HCT116 (cell line): ENCODE measurements around the gene MAP2K5. TPM values are rescaled to one million over a fixed set of nuclear protein-coding genes. Genes with fewer than 3 reads are reported as not detected.

ENCODE experiments used
- ATAC-seq: fragments of 200-7000 bp; cut with Tn5 transposase; 2 replicates; pipeline ENCODE4 v1.9.1; 2020; ENCODE audit warnings: mild to moderate bottlenecking, moderate library complexity
- BruUV-seq: library from RNA; stranded (reverse); fragments of 400-500 nt; replicated peaks from 2 replicates; lab custom pipeline; 2021; lab: Mats Ljungman, UMichigan
- CTCF ChIA-PET: fragments of 300-600 bp; sonication (Branson Sonifier 250); formaldehyde crosslinking; loops from one replicate; lab custom pipeline; 2021; ENCODE audit warnings: antibody characterized with exemption; lab: Charles Lee
- POLR2A ChIA-PET: fragments of 300-600, 350-600 bp; sonication (Branson Sonifier 250); formaldehyde crosslinking; loops from one replicate; lab custom pipeline; 2021; ENCODE audit warnings: antibody characterized with exemption; lab: Charles Lee
- RAD21 ChIA-PET, 2 experiments: fragments of 300-600 bp; sonication (Branson Sonifier 250); formaldehyde crosslinking; loops; one replicate each; lab custom pipeline; 2023; ENCODE audit warnings: low total read pairs in 2 of 2; ENCODE audit not compliant: uncharacterized antibody in 2 of 2, unreplicated experiment in 2 of 2, low non-redundant PET in 1 of 2; lab: Charles Lee
- DNase-seq: peaks from one replicate; pipeline ENCODE4 v3.0.0-alpha.2; 2010; ENCODE audit warnings: low read depth, low spot score
- H2AFZ ChIP-seq: fragments of 200-600 bp; shearing (Covaris generic), sonication (generic); 2 replicates; pipeline ENCODE4 v1.6.1; 2017; ENCODE audit warnings: low read depth, mixed run types, mixed read lengths, antibody characterized with exemption, low read length; ENCODE audit not compliant: poor library complexity, severe bottlenecking
- H3K27ac ChIP-seq: 2 replicates; pipeline ENCODE4 v1.5.1; 2012; ENCODE audit warnings: low read depth, low read length
- H3K27me3 ChIP-seq: fragments of 200-600 bp; sonication (generic); 2 replicates; pipeline ENCODE4 v1.6.1; 2016; ENCODE audit warnings: mixed run types, low read length, mixed read lengths; ENCODE audit not compliant: insufficient read depth
- H3K36me3 ChIP-seq, 2 experiments: fragments of 200-500 bp in 1 of 2; fragments of 200-600 bp in 1 of 2; sonication (Bioruptor generic) in 1 of 2; sonication (generic) in 1 of 2; 2 replicates each; pipeline versions ENCODE4 v1.5.1 to v1.6.1; 2014 to 2016; ENCODE audit warnings: low read length in 2 of 2, inconsistent platforms in 1 of 2, mixed read lengths in 1 of 2, mixed run types in 1 of 2; ENCODE audit not compliant: insufficient read depth in 2 of 2, control insufficient read depth in 1 of 2
- H3K4me1 ChIP-seq, 2 experiments: fragments of 200-600 bp in 1 of 2; sonication (generic) in 1 of 2; 2 replicates each; pipeline versions ENCODE4 v1.5.1 to v1.6.1; 2012 to 2017; ENCODE audit warnings: low read length in 2 of 2, inconsistent platforms in 1 of 2, mild to moderate bottlenecking in 1 of 2, mixed read lengths in 1 of 2, mixed run types in 1 of 2, moderate library complexity in 1 of 2; ENCODE audit not compliant: insufficient read depth in 2 of 2, control insufficient read depth in 1 of 2
- H3K4me2 ChIP-seq: fragments of 200-600 bp; sonication (generic); 2 replicates; pipeline ENCODE4 v1.6.1; 2017; ENCODE audit warnings: mixed run types, low read length, mixed read lengths
- H3K4me3 ChIP-seq, 2 experiments: fragments of 200-600 bp in 1 of 2; sonication (generic) in 1 of 2; replicated peaks in 1 of 2; 2 replicates each; pipeline ENCODE4 v1.5.1; 2011 to 2016; ENCODE audit warnings: low read length in 2 of 2, control low read depth in 1 of 2, low read depth in 1 of 2, mild to moderate bottlenecking in 1 of 2, mixed read lengths in 1 of 2, mixed run types in 1 of 2
- H3K79me2 ChIP-seq: fragments of 200-600 bp; sonication (generic); 2 replicates; pipeline ENCODE4 v1.6.1; 2017; ENCODE audit warnings: mild to moderate bottlenecking, mixed run types, low read length, moderate library complexity, mixed read lengths; ENCODE audit not compliant: insufficient read depth
- H3K9ac ChIP-seq: fragments of 200-600 bp; sonication (generic); 2 replicates; pipeline ENCODE4 v1.6.1; 2016; ENCODE audit warnings: low read length, mixed read lengths
- H3K9me2 ChIP-seq: fragments of 200-600 bp; sonication (generic), shearing (Covaris generic); 2 replicates; pipeline ENCODE4 v1.6.1; 2017; ENCODE audit warnings: mixed run types, mild to moderate bottlenecking, moderate library complexity; ENCODE audit not compliant: insufficient read depth
- H3K9me3 ChIP-seq, 2 experiments: fragments of 200-500 bp in 1 of 2; fragments of 200-600 bp in 1 of 2; sonication (Bioruptor generic) in 1 of 2; sonication (generic) in 1 of 2; 2 replicates each; pipeline ENCODE4 v1.6.1; 2014 to 2017; ENCODE audit warnings: low read length in 2 of 2, mixed read lengths in 2 of 2, inconsistent platforms in 1 of 2, low read depth in 1 of 2, mild to moderate bottlenecking in 1 of 2, mixed run types in 1 of 2, moderate library complexity in 1 of 2; ENCODE audit not compliant: control insufficient read depth in 1 of 2, insufficient read depth in 1 of 2
- H4K20me1 ChIP-seq: fragments of 200-600 bp; sonication (generic), shearing (Covaris generic); 2 replicates; pipeline ENCODE4 v1.6.1; 2017; ENCODE audit warnings: mixed run types, mild to moderate bottlenecking, moderate library complexity; ENCODE audit not compliant: insufficient read depth
- ATF3 ChIP-seq: IDR thresholded peaks from 2 replicates; pipeline ENCODE4 v1.6.1; 2012
- EGR1 ChIP-seq: IDR thresholded peaks from 2 replicates; pipeline ENCODE4 v1.6.1; 2012; ENCODE audit warnings: low read depth
- EZH2 ChIP-seq: fragments of 200-600 bp; sonication (generic); IDR thresholded peaks from 2 replicates; pipeline ENCODE4 v1.6.1; 2017; ENCODE audit warnings: antibody characterized with exemption, mixed run types
- EZH2phosphoT487 ChIP-seq: fragments of 200-600 bp; IDR thresholded peaks from 2 replicates; pipeline ENCODE4 v1.6.1; 2018; ENCODE audit warnings: antibody characterized with exemption, borderline replicate concordance
- JUND ChIP-seq: IDR thresholded peaks from 2 replicates; pipeline ENCODE4 v1.6.1; 2012
- RAD21 ChIP-seq: IDR thresholded peaks from 2 replicates; pipeline ENCODE4 v1.6.1; 2012; ENCODE audit warnings: low read depth, mild to moderate bottlenecking
- REST ChIP-seq: IDR thresholded peaks from 2 replicates; pipeline ENCODE4 v1.6.1; 2012; ENCODE audit warnings: low read depth
- SP1 ChIP-seq: IDR thresholded peaks from 2 replicates; pipeline ENCODE4 v1.6.1; 2012; ENCODE audit warnings: low read depth
- SRF ChIP-seq: IDR thresholded peaks from 2 replicates; pipeline ENCODE4 v1.6.1; 2012; ENCODE audit warnings: low read depth
- TCF7L2 ChIP-seq: IDR thresholded peaks from 2 replicates; pipeline ENCODE4 v1.7.0; 2011; ENCODE audit warnings: borderline replicate concordance, inconsistent platforms; ENCODE audit not compliant: insufficient read depth, insufficient read length; ENCODE audit errors: extremely low read depth
- YY1 ChIP-seq: IDR thresholded peaks from 2 replicates; pipeline ENCODE4 v1.6.1; 2011; ENCODE audit warnings: low read length, low read depth, moderate library complexity, mild to moderate bottlenecking; ENCODE audit not compliant: insufficient replicate concordance; ENCODE audit errors: extremely low read depth
- ZFX ChIP-seq: fragments of 450-650 bp; IDR thresholded peaks from 2 replicates; pipeline ENCODE4 v1.6.1; 2017
- ZNF274 ChIP-seq: fragments of 200-500 bp; sonication (Bioruptor generic); IDR thresholded peaks from 2 replicates; pipeline ENCODE4 v1.6.1; 2014; ENCODE audit warnings: mild to moderate bottlenecking, low read depth, low read length, inconsistent platforms
- intact Hi-C: fragments of 100-400 bp; cut with micrococcal nuclease; formaldehyde crosslinking; loops from 2 replicates; pipeline ENCODE4 v1.10.0; 2022
- total RNA-seq: library from RNA; stranded (reverse); gene quantifications from one replicate; pipeline ENCODE4 v1.2.1, GENCODE V29; 2021; ENCODE audit not compliant: unreplicated experiment
- TF ChIP-seq, protein P1 (sequence below): IDR thresholded peaks from 2 replicates; pipeline ENCODE4 v1.6.1; 2012
- TF ChIP-seq, protein P2 (sequence below): IDR thresholded peaks from 2 replicates; pipeline ENCODE4 v1.6.1; 2011; ENCODE audit warnings: mild to moderate bottlenecking, low read length, moderate library complexity; ENCODE audit not compliant: insufficient replicate concordance; ENCODE audit errors: extremely low read depth

Gene MAP2K5
- total RNA-seq, 1 experiment from 2014 or later, result 15.6 TPM

GRCh38 chr15:67717776-67718175 lies 175.3 kb downstream of the MAP2K5 start:
- Histone ChIP-seq H3K27me3 (no peaks in the 10 kb centered on the region), H3K9me2 (no peaks in the 10 kb centered on the region), H3K4me3 (no peak overlapping the region), H4K20me1 (no peaks in the 10 kb centered on the region), H3K36me3 (no peaks in the 10 kb centered on the region), H3K9me3 (no peaks in the 10 kb centered on the region), H3K79me2 (no peaks in the 10 kb centered on the region), H3K9ac (no peak overlapping the region), H3K4me1 (no peaks in the 10 kb centered on the region), H3K27ac (no peak overlapping the region), H2AFZ (no peak overlapping the region), H3K4me2 (no peak overlapping the region)
- intact Hi-C loops, result no loop called here
- POLR2A ChIA-PET, result no interaction called here
- no peak for TF ChIP-seq YY1
- no peak for TF ChIP-seq EGR1
- TF ChIP-seq ZFX, result no peak
- TF ChIP-seq, protein P1, sequence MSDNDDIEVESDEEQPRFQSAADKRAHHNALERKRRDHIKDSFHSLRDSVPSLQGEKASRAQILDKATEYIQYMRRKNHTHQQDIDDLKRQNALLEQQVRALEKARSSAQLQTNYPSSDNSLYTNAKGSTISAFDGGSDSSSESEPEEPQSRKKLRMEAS, result no peak
- no peak for TF ChIP-seq SP1
- no peak for TF ChIP-seq ATF3
- no peak for TF ChIP-seq EZH2
- no peak for TF ChIP-seq ZNF274
- TF ChIP-seq TCF7L2, result no peak
- TF ChIP-seq JUND, result no peak
- TF ChIP-seq, protein P2, sequence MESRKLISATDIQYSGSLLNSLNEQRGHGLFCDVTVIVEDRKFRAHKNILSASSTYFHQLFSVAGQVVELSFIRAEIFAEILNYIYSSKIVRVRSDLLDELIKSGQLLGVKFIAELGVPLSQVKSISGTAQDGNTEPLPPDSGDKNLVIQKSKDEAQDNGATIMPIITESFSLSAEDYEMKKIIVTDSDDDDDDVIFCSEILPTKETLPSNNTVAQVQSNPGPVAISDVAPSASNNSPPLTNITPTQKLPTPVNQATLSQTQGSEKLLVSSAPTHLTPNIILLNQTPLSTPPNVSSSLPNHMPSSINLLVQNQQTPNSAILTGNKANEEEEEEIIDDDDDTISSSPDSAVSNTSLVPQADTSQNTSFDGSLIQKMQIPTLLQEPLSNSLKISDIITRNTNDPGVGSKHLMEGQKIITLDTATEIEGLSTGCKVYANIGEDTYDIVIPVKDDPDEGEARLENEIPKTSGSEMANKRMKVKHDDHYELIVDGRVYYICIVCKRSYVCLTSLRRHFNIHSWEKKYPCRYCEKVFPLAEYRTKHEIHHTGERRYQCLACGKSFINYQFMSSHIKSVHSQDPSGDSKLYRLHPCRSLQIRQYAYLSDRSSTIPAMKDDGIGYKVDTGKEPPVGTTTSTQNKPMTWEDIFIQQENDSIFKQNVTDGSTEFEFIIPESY, result no peak
- no peak for TF ChIP-seq RAD21
- no peak for TF ChIP-seq EZH2phosphoT487
- TF ChIP-seq SRF, result no peak
- TF ChIP-seq REST, result no peak
- ATAC-seq, result no peak
- CTCF ChIA-PET, result no interaction called here
- RAD21 ChIA-PET, result no interaction called here
- no peak for DNase-seq
- BruUV-seq, result no TSS peak
